Breast epithelium (tissue), 4 donors: ENCODE results near the gene SPATA12. TPM values are rescaled to one million over a fixed set of nuclear protein-coding genes. Genes with fewer than 3 reads are reported as not detected.
A peak's percentile ranks its signal among the peaks of the same experiment; 100 is the strongest.

Experiments
- DNase-seq, 2 donors: peaks; one replicate each; pipeline ENCODE4 v3.0.0-alpha.2; 2019; ENCODE audit warnings: low spot score in 2 of 2
- H3K27ac ChIP-seq, 2 donors: fragments of 200-600 bp; sonication (generic) in 1 of 2; one replicate each; pipeline ENCODE4 v1.5.1; 2016 to 2019; ENCODE audit warnings: mild to moderate bottlenecking in 1 of 2
- H3K27me3 ChIP-seq, 2 donors: fragments of 200-600 bp; sonication (generic) in 1 of 2; one replicate each; pipeline versions ENCODE4 v1.5.1 to v1.6.0; 2017 to 2019; ENCODE audit warnings: control low read depth in 1 of 2, mild to moderate bottlenecking in 1 of 2
- H3K36me3 ChIP-seq: fragments of 200-600 bp; one replicate; pipeline ENCODE4 v1.5.1; 2019
- H3K4me1 ChIP-seq, 2 donors: fragments of 200-600 bp; sonication (generic); one replicate each; pipeline ENCODE4 v1.5.1; 2016 to 2019; ENCODE audit warnings: control low read depth in 1 of 2
- H3K4me3 ChIP-seq, 3 donors: fragments of 200-600 bp; sonication (generic); 1 replicate in 2 of 3; 2 replicates in 1 of 3; pipeline ENCODE4 v1.5.1; 2016 to 2019; ENCODE audit warnings: mild to moderate bottlenecking in 3 of 3, moderate library complexity in 2 of 3
- H3K9me3 ChIP-seq, 2 donors: fragments of 200-600 bp; sonication (generic) in 1 of 2; one replicate each; pipeline ENCODE4 v1.5.1; 2016 to 2019; ENCODE audit warnings: control low read depth in 1 of 2
- CTCF ChIP-seq, 3 donors: fragments of 450-650 bp; IDR thresholded peaks; one replicate each; pipeline ENCODE4 v1.5.1; 2016 to 2017; ENCODE audit warnings: antibody characterized with exemption in 3 of 3, mild to moderate bottlenecking in 3 of 3, moderate library complexity in 3 of 3
- POLR2A ChIP-seq: fragments of 450-650 bp; IDR thresholded peaks from one replicate; pipeline ENCODE4 v1.6.1; 2016; ENCODE audit warnings: antibody characterized with exemption, mild to moderate bottlenecking, moderate library complexity
- POLR2AphosphoS5 ChIP-seq, 3 donors: sonication (generic); formaldehyde crosslinking; IDR thresholded peaks; one replicate each; pipeline ENCODE4 v1.6.1; 2017; ENCODE audit warnings: antibody characterized with exemption in 3 of 3
- intact Hi-C: fragments of 100-400 bp; cut with DNase I; formaldehyde crosslinking; loops from one replicate; pipeline ENCODE4 v1.15.1; 2023; ENCODE audit warnings: low total_unique reads
- total RNA-seq, 3 donors: library from RNA; depleted of rRNA; stranded (reverse); fragments of >200 nt; gene quantifications; one replicate each; pipeline ENCODE4 v1.1.0, GENCODE V29; 2016

SPATA12 gene
- total RNA-seq, 3 donors from 2014 or later = 0.29 TPM; not detected in 2

- TF ChIP-seq CTCF (IDR thresholded peaks at IDR 0.05) (no peak), POLR2AphosphoS5 (IDR thresholded peaks at IDR 0.05) (no peak), POLR2A (no peak)
- intact Hi-C loops = no loop called here
- no peak overlapping the region for H3K27ac ChIP-seq
- no peak overlapping the region for H3K4me3 ChIP-seq
- no peak for DNase-seq
- H3K27me3 ChIP-seq = no peaks in the 10 kb centered on the region
- peaks cover 0 to 4% of the 10 kb centered on the region in 2 donors for H3K4me1 ChIP-seq
- no peaks in the 10 kb centered on the region for H3K36me3 ChIP-seq
- H3K9me3 ChIP-seq = no peaks in the 10 kb centered on the region
Measured at GRCh38 chr3:57087361-57088092, 27.1 kb downstream of the SPATA12 start.

- no peaks in the 10 kb centered on the region for H3K9me3 ChIP-seq
- no peak for TF ChIP-seq CTCF (IDR thresholded peaks at IDR 0.05)
- TF ChIP-seq POLR2AphosphoS5 (IDR thresholded peaks at IDR 0.05) = no peak
- TF ChIP-seq POLR2A = no peak
- H3K4me1 ChIP-seq = peaks cover 0 to 4% of the 10 kb centered on the region in 2 donors
- no peak for DNase-seq
- H3K27me3 ChIP-seq = no peaks in the 10 kb centered on the region
- intact Hi-C loops = no loop called here
- H3K36me3 ChIP-seq = no peaks in the 10 kb centered on the region
- no peak overlapping the region for H3K27ac ChIP-seq
- H3K4me3 ChIP-seq = no peak overlapping the region
Measured at GRCh38 chr3:57088503-57088902, 28.0 kb downstream of the SPATA12 start.

- intact Hi-C loops = no loop called here
- TF ChIP-seq POLR2A (no peak), POLR2AphosphoS5 (IDR thresholded peaks at IDR 0.05) (no peak), CTCF (IDR thresholded peaks at IDR 0.05) (no peak)
- no peaks in the 10 kb centered on the region for H3K36me3 ChIP-seq
- H3K4me1 ChIP-seq = peaks cover 0 to 4% of the 10 kb centered on the region in 2 donors
- no peak overlapping the region for H3K4me3 ChIP-seq
- H3K27ac ChIP-seq = no peak overlapping the region
- no peak for DNase-seq
- no peaks in the 10 kb centered on the region for H3K9me3 ChIP-seq
- no peaks in the 10 kb centered on the region for H3K27me3 ChIP-seq
Measured at GRCh38 chr3:57089043-57089442, 28.6 kb downstream of the SPATA12 start.

- no peak for DNase-seq
- Histone ChIP-seq H3K4me3 (no peak overlapping the region), H3K4me1 (peaks cover 0 to 4% of the 10 kb centered on the region in 2 donors), H3K27me3 (no peaks in the 10 kb centered on the region), H3K27ac (peak overlapping the region; percentile 45 to 48), H3K9me3 (no peaks in the 10 kb centered on the region), H3K36me3 (no peaks in the 10 kb centered on the region)
- TF ChIP-seq CTCF (IDR thresholded peaks at IDR 0.05) = no peak
- intact Hi-C loops = no loop called here
Measured at GRCh38 chr3:57091521-57092273, 31.2 kb downstream of the SPATA12 start.

GRCh38 chr3:57093489-57093888 lies 33.0 kb downstream of the SPATA12 start:
- Histone ChIP-seq H3K36me3 (no peaks in the 10 kb centered on the region), H3K4me1 (peaks cover 0 to 4% of the 10 kb centered on the region in 2 donors), H3K27ac (peak overlapping the region; percentile 65 to 79), H3K4me3 (no peak overlapping the region), H3K9me3 (no peaks in the 10 kb centered on the region), H3K27me3 (no peaks in the 10 kb centered on the region)
- intact Hi-C loops = no loop called here
- DNase-seq = no peak
- TF ChIP-seq POLR2AphosphoS5 (IDR thresholded peaks at IDR 0.05) (no peak), POLR2A (no peak), CTCF (IDR thresholded peaks at IDR 0.05) (no peak)
